GM12872 (cell line): ENCODE data around the gene MOB3A.

Source experiments
- TF ChIP-seq, protein P1 (sequence below): IDR thresholded peaks from 3 replicates; pipeline ENCODE4 v1.5.1; 2011; ENCODE audit warnings: low read depth, mild to moderate bottlenecking, low read length, moderate library complexity; ENCODE audit not compliant: insufficient read depth

Gene MOB3A

DNA sequence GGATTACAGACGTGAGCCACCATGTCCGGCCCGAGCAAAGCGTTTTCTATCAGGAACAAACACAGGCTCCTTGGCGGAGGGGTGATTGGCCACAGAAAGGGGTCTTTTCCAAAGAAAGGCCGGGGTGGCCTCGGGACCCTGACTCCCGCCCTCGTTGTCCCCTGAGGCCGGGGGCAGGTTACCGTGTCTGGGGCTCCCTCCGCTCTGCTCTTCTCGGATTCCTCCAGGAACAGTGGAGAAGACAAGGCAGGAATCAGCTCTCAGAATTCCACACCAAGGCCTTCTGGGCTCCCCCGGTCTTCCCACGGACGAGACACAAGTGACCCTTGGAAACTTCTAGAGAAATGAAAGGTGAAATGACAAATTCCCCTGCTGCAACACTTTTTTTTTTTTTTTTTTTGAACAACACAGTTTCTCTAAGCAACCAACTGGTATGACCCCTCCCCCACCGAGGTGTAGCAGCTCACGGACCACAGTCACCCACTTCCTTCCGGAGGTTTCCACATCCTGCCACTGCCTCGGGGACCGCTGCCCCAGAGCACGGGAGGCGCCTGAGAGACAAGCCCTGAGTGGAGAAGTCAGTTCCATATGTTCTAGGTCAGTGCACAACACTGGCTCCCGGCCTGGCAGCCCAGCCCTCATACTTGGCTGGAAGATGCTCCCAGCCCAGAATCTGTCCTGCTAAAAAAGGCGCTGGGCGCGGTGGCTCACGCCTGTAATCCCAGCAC is 11.0 kb downstream of the MOB3A start:
- TF ChIP-seq, protein P1, sequence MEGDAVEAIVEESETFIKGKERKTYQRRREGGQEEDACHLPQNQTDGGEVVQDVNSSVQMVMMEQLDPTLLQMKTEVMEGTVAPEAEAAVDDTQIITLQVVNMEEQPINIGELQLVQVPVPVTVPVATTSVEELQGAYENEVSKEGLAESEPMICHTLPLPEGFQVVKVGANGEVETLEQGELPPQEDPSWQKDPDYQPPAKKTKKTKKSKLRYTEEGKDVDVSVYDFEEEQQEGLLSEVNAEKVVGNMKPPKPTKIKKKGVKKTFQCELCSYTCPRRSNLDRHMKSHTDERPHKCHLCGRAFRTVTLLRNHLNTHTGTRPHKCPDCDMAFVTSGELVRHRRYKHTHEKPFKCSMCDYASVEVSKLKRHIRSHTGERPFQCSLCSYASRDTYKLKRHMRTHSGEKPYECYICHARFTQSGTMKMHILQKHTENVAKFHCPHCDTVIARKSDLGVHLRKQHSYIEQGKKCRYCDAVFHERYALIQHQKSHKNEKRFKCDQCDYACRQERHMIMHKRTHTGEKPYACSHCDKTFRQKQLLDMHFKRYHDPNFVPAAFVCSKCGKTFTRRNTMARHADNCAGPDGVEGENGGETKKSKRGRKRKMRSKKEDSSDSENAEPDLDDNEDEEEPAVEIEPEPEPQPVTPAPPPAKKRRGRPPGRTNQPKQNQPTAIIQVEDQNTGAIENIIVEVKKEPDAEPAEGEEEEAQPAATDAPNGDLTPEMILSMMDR = no peak

DNA sequence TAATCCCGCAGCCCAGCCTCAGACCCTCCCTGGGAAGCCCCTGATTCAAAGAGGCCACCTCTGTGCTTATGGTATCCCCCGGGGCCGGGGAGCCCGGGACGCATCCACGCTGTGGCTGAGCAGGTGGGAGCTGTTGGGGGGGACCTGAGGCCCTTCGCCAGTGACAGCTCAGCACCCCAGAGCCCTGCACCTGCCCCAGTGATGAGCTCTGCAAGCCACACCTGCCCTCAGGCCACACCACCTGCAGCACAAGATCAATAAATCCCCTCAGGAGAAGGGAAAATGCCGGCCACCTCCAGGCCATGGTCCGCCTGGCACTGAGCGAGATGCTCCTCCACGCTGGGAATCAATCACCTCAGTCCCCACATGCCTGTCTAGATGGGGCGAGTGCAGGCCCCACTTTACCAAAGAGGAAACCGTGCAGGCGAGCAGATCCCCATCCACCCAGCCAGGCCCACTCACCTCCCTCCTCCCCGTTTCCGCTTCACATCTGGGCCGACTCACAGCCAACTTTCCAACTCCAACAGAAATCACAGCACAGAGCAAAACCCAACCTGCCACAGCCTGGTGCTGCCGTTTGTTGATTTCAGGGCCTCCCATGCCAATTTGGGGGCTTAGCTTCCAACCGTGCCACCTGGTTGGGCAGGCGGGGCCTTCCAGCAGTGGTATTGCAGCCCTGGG is 12.8 kb downstream of the MOB3A start:
- TF ChIP-seq, protein P1 = no peak

DNA sequence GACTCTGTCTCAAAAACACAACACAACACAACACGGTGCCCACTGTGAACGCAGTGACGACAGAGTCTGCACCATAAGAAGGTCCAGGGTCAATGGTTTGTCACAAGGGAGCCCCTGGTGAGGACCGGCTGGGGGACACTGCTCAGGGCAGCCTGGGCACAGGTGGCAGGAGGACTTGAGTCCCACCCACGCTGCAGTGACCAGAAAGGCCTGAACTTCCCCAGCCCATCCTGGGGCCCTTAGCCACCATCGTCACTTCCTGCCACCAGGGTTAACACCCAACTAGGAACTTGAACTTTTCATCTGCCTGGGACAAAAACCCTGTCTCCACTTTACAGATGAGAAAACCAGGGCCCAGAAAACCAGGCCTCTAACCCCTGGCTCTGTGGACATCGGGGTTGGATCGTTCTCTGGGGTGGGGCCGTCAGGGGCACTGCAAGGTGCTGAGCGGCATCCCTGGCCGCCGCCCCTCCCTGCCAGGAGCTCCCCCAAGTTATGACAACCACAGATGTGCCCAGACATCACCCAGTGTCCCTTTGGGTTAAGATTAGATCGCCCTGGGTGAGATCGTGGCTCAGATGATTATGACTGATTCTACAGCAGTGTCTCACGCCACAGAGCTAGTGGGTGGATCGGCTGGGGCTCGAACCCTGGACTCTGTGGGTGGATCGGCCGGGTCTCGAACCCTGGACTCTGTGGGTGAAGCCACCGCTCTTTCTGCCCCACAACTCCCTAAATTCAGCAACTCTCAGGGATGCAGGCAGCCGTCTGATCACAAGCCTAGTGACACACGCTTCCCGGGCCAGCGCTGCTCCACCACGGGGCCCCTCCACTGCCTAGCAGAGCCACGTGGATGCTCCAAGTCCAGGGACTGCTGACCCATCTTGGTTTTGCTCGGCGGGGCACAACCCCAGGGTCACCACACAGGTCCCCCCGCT is 14.0 kb downstream of the MOB3A start:
- TF ChIP-seq, protein P1 = no peak

DNA sequence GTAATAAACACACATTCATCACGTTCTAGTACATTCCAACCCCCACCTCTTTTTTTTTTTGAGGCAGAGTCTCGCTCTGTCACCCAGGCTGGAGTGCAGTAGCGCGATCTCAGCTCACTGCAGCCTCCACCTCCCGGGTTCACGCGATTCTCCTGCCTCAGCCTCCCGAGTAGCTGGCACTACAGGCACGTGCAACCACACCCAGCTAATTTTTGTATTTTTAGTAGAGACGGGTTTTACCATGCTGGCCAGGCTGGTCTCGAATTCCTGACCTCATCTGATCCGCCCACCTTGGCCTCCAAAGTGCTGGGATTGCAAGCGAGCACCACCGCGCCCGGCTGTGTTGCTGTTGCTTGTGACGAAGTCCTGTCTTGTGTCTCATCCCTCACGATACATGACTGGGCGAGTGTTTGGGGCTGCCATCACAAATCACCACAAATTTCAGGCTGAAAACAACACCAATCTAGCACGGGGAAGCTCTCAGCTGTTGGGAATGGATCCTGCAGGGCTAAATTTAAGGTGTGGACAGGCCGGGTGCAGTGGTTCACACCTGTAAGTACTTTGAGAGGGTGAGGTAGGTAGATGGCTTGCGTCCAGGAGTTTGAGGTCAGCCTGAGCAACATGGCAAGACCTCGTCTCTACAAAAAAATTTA is 15.7 kb downstream of the MOB3A start:
- TF ChIP-seq, protein P1 = no peak

DNA sequence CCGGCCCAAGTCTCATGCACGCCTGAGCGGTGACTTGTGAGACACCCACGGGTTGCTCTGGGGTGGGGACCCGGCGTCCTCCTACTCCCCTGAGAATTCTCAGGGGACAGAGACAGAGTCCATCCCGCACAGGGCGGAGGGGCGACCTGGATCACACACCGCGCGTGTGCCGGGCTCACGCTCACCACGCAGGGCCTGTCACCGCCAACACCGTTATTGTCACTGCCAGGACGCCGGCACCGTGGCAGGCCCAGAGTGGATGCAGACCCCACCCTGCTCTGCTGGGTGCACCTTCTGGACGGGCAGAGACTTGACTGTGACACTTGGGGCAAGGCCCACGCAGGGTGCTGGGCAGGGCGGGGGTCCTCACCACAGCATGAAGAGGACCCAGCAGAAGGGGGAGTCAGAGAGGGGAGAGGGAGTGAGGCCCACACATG is 16.2 kb downstream of the MOB3A start:
- TF ChIP-seq, protein P1 = no peak

DNA sequence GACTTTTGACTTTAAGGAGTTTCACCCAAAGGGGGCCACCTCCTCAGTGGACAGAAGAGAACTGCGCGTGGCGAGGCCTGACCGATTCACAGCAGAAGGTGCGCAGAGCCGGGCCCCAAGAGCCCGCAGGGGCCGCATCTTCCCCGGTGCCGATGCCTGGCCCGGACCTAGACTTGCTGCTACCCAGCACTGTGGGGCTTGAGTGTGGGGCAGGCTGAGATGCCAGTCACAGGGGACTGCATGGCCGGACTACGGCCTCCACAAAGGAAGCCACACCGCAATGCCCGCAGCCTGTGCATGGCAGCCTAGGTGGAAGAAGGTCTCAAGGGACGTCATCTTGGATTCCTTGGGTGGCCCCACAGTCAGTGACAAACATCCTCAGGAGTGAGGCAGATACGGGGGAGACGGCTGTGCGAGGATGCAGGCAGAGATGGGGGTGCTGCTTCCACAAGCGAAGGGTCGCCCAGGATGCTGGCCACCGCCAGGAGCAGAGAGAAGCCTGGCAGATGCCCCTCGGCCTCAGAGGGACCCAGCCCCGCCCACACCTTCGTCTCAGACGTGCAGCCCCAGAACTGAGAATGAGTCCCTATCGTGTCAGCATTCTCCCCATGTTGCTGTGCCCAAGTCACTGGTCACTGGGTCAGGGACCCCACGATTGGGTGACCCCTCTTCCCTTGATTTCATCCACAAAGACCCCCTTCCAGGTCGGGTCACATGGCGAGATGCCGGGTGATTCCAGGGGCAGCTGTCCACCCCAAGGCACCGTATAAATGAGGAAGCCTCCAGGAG is 16.9 kb downstream of the MOB3A start:
- TF ChIP-seq, protein P1 = no peak
